Loucy (cell line): Measurements from ENCODE around the gene FBH1.

Experiments used
- H2AFZ ChIP-seq: fragments of 200-600 bp; sonication (generic); 2 replicates; pipeline ENCODE4 v1.6.0; 2016; ENCODE audit warnings: antibody characterized with exemption, mild to moderate bottlenecking, low read length, moderate library complexity
- H3F3A ChIP-seq: fragments of 200-600 bp; 2 replicates; pipeline ENCODE4 v1.6.0; 2016; ENCODE audit warnings: antibody characterized with exemption, low read depth, mild to moderate bottlenecking
- H3K27me3 ChIP-seq: fragments of 200-600 bp; sonication (generic); 2 replicates; pipeline ENCODE4 v1.6.1; 2014; ENCODE audit warnings: low read length, mild to moderate bottlenecking; ENCODE audit not compliant: insufficient read depth, poor library complexity, severe bottlenecking
- H3K36me3 ChIP-seq: fragments of 200-600 bp; sonication (generic); 2 replicates; pipeline ENCODE4 v1.6.1; 2016; ENCODE audit warnings: low read length; ENCODE audit not compliant: insufficient read depth
- H3K4me1 ChIP-seq: fragments of 200-600 bp; sonication (generic); 2 replicates; pipeline ENCODE4 v1.5.1; 2014; ENCODE audit warnings: low read length, mild to moderate bottlenecking; ENCODE audit not compliant: insufficient read depth, poor library complexity, severe bottlenecking
- H3K4me2 ChIP-seq: fragments of 200-600 bp; sonication (generic); 2 replicates; pipeline ENCODE4 v1.6.0; 2014; ENCODE audit warnings: antibody characterized with exemption, low read length, low read depth, mild to moderate bottlenecking; ENCODE audit not compliant: poor library complexity, severe bottlenecking
- H3K4me3 ChIP-seq: fragments of 200-600 bp; sonication (generic); 2 replicates; pipeline ENCODE4 v1.5.1; 2014; ENCODE audit warnings: low read length, mild to moderate bottlenecking, mixed read lengths; ENCODE audit not compliant: poor library complexity, severe bottlenecking
- H3K79me2 ChIP-seq: fragments of 200-600 bp; sonication (generic); 2 replicates; pipeline ENCODE4 v1.6.1; 2014; ENCODE audit warnings: low read length; ENCODE audit not compliant: insufficient read depth
- H3K9ac ChIP-seq: fragments of 200-600 bp; sonication (generic); 2 replicates; pipeline ENCODE4 v1.6.0; 2014; ENCODE audit warnings: mild to moderate bottlenecking, low read depth, low read length, moderate library complexity; ENCODE audit not compliant: poor library complexity, severe bottlenecking
- H3K9me2 ChIP-seq: fragments of 200-600 bp; sonication (generic); replicated peaks from 2 replicates; pipeline ENCODE4 v1.6.1; 2016; ENCODE audit warnings: low read depth, low read length, mixed read lengths
- H3K9me3 ChIP-seq: fragments of 200-600 bp; sonication (generic); 2 replicates; pipeline ENCODE4 v1.6.1; 2014; ENCODE audit warnings: mild to moderate bottlenecking, antibody characterized with exemption, low read length, low read depth; ENCODE audit not compliant: insufficient read depth
- H4K20me1 ChIP-seq: fragments of 200-600 bp; sonication (generic); 2 replicates; pipeline ENCODE4 v1.6.0; 2014; ENCODE audit warnings: antibody characterized with exemption, low read length, mild to moderate bottlenecking; ENCODE audit not compliant: insufficient read depth, poor library complexity, severe bottlenecking
- CTCF ChIP-seq: fragments of 200-600 bp; sonication (generic); conservative IDR thresholded peaks from 2 replicates; pipeline ENCODE4 v1.5.1; 2014; ENCODE audit warnings: mild to moderate bottlenecking, antibody characterized with exemption, low read length
- EZH2phosphoT487 ChIP-seq: fragments of 200-600 bp; IDR thresholded peaks from 2 replicates; pipeline ENCODE4 v1.6.1; 2018; ENCODE audit warnings: antibody characterized with exemption, mild to moderate bottlenecking, moderate library complexity, borderline replicate concordance

Gene FBH1

GRCh38 chr10:5913736-5914135, 23.7 kb downstream of the FBH1 start:
- no peak overlapping the region for H3K4me3 ChIP-seq
- H3K4me2 ChIP-seq, result no peak overlapping the region
- H3K36me3 ChIP-seq, result peaks cover 90% of the 10 kb centered on the region; the same call in 1 of the 2 replicates
- H3K4me1 ChIP-seq, result no peaks in the 10 kb centered on the region
- no peaks in the 10 kb centered on the region for H3K27me3 ChIP-seq
- no peaks in the 10 kb centered on the region for H3K9me2 ChIP-seq
- no peaks in the 10 kb centered on the region for H3K9me3 ChIP-seq
- TF ChIP-seq EZH2phosphoT487 (no peak), CTCF (no peak)
- H4K20me1 ChIP-seq, result no peaks in the 10 kb centered on the region
- H3F3A ChIP-seq, result no peaks in the 10 kb centered on the region
- H3K79me2 ChIP-seq, result no peaks in the 10 kb centered on the region
- H2AFZ ChIP-seq, result no peak overlapping the region
- H3K9ac ChIP-seq, result no peak overlapping the region

GRCh38 chr10:5915451-5915850, 25.4 kb downstream of the FBH1 start:
- H3K36me3 ChIP-seq, result peaks cover 90% of the 10 kb centered on the region; the same call in 1 of the 2 replicates
- TF ChIP-seq CTCF (no peak), EZH2phosphoT487 (no peak)

DNA sequence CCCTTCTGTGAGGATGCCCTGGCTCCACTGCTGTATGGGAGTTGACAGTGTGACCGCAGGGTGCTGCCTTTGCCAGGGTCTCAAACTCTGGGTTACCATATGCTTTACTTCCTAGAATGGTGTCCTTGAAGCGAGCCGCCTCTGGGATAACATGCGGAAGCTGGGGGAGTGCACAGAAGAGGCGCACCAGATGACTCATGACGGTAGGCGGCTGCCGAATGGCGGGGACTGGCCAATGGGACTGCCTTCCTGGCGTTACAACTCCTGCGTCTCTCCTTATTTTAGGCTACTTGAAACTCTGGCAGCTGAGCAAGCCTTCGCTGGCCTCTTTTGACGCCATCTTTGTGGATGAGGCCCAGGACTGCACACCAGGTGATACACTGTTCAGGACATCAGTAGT, 27.3 kb downstream of the FBH1 start:
- Histone ChIP-seq H3K4me2 (no peak overlapping the region), H3F3A (no peaks in the 10 kb centered on the region), H3K79me2 (no peaks in the 10 kb centered on the region), H3K9me2 (no peaks in the 10 kb centered on the region), H3K9me3 (no peaks in the 10 kb centered on the region), H2AFZ (no peak overlapping the region), H3K4me3 (no peak overlapping the region), H3K4me1 (no peaks in the 10 kb centered on the region), H3K36me3 (peaks cover 93% of the 10 kb centered on the region; the same call in 1 of the 2 replicates), H3K9ac (no peak overlapping the region), H3K27me3 (no peaks in the 10 kb centered on the region), H4K20me1 (no peaks in the 10 kb centered on the region)
- TF ChIP-seq EZH2phosphoT487 (no peak), CTCF (no peak)

More at GRCh38 chr10:5915451-5915850, 25.4 kb downstream of the FBH1 start:
- Histone ChIP-seq H3K4me2 (no peak overlapping the region), H3K9me3 (no peaks in the 10 kb centered on the region), H4K20me1 (no peaks in the 10 kb centered on the region), H3K9me2 (no peaks in the 10 kb centered on the region), H3K4me3 (no peak overlapping the region), H3K27me3 (no peaks in the 10 kb centered on the region), H3K4me1 (no peaks in the 10 kb centered on the region), H3K9ac (no peak overlapping the region), H2AFZ (no peak overlapping the region), H3K79me2 (no peaks in the 10 kb centered on the region), H3F3A (no peaks in the 10 kb centered on the region)
